Activated naive CD4-positive, alpha-beta T cell treated with anti-CD3 and anti-CD28 coated beads for 36 hours (primary cell): Measurements from ENCODE around the gene TNS2. TPM values are rescaled to one million over a fixed set of nuclear protein-coding genes. Genes with fewer than 3 reads are reported as not detected.
"Not testable (repeated sequence)": the region's sequence is repeated elsewhere in the genome, so short reads cannot be mapped to it uniquely, and the experiment has no call there.

Experiments
- CTCF ChIA-PET: fragments of 350-600 bp; sonication (Branson Sonifier 250); formaldehyde crosslinking; loops from one replicate; lab custom pipeline; 2021; ENCODE audit warnings: antibody characterized with exemption; lab: Charles Lee
- DNase-seq: peaks from one replicate; pipeline ENCODE4 v3.0.0-alpha.2; 2020
- H3K27ac Mint-ChIP-seq: one replicate; pipeline ENCODE4 v1.8.0; 2021; ENCODE audit warnings: mild to moderate bottlenecking, mixed read lengths
- H3K27me3 Mint-ChIP-seq: one replicate; pipeline ENCODE4 v1.8.0; 2021; ENCODE audit warnings: low read depth, mixed read lengths
- H3K36me3 Mint-ChIP-seq: one replicate; pipeline ENCODE4 v1.8.0; 2021; ENCODE audit warnings: low read depth, mixed read lengths
- H3K4me1 Mint-ChIP-seq: one replicate; pipeline ENCODE4 v1.8.0; 2021; ENCODE audit warnings: low read depth, mixed read lengths
- H3K4me3 Mint-ChIP-seq: one replicate; pipeline ENCODE4 v1.8.0; 2021; ENCODE audit warnings: mild to moderate bottlenecking, moderate library complexity, mixed read lengths
- H3K9me3 Mint-ChIP-seq: one replicate; pipeline ENCODE4 v1.8.0; 2021; ENCODE audit warnings: mixed read lengths
- intact Hi-C: fragments of 100-400 bp; cut with micrococcal nuclease; formaldehyde crosslinking; loops from one replicate; pipeline ENCODE4 v1.15.1; 2023
- total RNA-seq, 2 experiments: library from RNA; stranded (reverse); gene quantifications; one replicate each; pipeline ENCODE4 v1.2.3, GENCODE V29; 2021

TNS2 gene
- total RNA-seq, 2 experiments from 2014 or later: 0.37 to 0.67 TPM

DNA sequence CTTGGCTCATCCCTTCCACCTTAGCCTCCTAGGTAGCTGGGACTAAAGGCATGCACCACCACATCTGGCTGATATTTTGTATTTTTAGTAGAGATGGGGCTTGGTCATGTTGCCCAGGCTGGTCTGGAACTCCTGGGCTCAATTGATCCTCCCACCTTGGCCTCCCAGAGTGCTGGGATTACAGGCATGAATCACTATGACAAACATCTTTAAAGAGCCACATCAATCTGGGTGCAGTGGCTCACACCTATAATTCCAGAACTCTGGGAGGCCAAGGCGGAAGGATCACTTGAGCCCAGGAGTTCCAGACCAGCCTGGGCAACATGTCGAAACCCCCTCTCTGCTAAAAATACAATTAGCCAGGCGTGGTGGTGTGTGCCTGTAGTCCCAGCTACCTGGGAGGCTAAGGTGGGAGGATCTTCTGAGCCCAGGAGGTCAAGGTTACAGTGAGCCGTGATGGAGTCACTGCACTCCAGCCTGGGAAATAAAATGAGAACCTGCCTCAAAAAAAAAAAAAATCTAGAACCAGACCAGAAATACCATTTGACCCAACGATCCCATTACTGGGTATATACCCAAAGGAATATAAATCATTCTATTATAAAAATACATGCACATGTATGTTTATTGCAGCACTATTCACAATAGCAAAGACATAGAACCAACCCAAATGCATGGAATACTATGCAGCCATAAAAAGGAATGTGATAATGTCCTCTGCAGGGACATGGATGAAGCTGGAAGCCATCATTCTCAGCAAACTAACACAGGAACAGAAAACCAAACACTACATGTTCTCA is 45.1 kb downstream of the TNS2 start:
- H3K9me3 Mint-ChIP-seq, H3K36me3 Mint-ChIP-seq, H3K4me3 Mint-ChIP-seq, DNase-seq, H3K27me3 Mint-ChIP-seq, H3K27ac Mint-ChIP-seq: not testable (repeated sequence)
- CTCF ChIA-PET: interaction anchor here (1.0 to 4.6 kb wide), 3 partner anchors 11 to 31 kb away, joined by 3 to 22 read pairs (median 4); no protein-coding TSS in a partner anchor
- peaks cover 22% of the 10 kb centered on the region for H3K4me1 Mint-ChIP-seq
- intact Hi-C loops: loop anchor here (5.0 kb wide), 1 partner anchor 407 kb away; the partner anchor contains the start of gene TARBP2

DNA sequence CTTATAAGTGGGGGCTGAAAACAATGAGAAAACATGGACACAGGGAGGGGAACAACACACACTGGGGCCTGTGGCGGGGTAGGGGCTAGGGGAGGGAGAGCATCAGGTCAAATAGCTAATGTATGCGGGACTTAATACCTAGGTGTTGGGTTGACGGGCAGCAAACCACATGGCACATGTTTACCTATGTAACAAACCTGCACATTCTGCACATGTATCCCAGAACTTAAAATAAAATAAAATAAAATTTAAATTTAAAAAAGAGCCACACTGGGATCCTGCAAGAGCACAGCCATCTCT is 45.7 kb downstream of the TNS2 start:
- not testable (repeated sequence) for H3K4me3 Mint-ChIP-seq, H3K27me3 Mint-ChIP-seq, H3K36me3 Mint-ChIP-seq, DNase-seq, H3K27ac Mint-ChIP-seq, H3K9me3 Mint-ChIP-seq
- intact Hi-C loops: loop anchor here (5.0 kb wide), 1 partner anchor 407 kb away; the partner anchor contains the start of gene TARBP2
- CTCF ChIA-PET: interaction anchor here (0.9 to 4.6 kb wide), 3 partner anchors 11 to 30 kb away, joined by 3 to 22 read pairs (median 4); no protein-coding TSS in a partner anchor
- H3K4me1 Mint-ChIP-seq: peaks cover 22% of the 10 kb centered on the region

DNA sequence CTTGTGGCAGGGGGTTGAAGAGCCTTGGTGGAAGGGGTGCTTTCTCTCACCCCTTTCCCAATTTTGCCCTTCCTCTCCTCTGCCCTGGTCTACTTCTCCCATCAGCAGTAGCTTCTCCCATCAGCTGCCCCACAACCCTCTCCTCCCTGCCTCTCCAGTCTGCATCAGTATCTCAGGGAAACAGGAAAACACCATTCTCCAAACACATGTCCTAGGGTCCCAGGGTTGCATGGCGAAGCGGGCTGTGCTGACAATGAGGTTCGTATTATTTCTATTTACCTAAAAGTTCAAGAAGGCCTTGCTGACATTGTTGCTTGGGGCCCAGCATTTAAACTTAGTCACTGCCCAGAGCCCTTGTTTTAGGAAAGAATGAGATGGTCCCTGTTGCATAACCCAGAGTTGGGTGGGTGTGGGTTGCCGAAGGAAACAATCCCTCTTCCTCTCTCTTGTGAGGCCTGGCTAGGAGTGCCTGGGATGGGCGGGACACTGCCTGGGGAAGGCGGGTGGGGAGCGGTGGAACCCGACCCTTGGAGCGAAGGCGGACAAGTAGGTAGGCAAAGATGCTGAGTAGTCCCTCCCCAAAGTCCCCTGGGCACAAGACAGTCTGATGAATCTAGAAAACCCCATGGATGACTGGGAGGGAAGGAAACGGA is 46.4 kb downstream of the TNS2 start:
- H3K27ac Mint-ChIP-seq: no peak overlapping the region
- H3K4me1 Mint-ChIP-seq: peaks cover 22% of the 10 kb centered on the region
- intact Hi-C loops: loop anchor here (5.0 kb wide), 1 partner anchor 406 kb away; the partner anchor contains the start of gene TARBP2
- CTCF ChIA-PET: interaction anchor here (0.9 kb wide), 1 partner anchor 30 kb away, joined by 3 read pairs; no protein-coding TSS in a partner anchor
- peaks cover 6% of the 10 kb centered on the region for H3K27me3 Mint-ChIP-seq
- H3K4me3 Mint-ChIP-seq: no peak overlapping the region
- no peak for DNase-seq
- no peaks in the 10 kb centered on the region for H3K36me3 Mint-ChIP-seq
- H3K9me3 Mint-ChIP-seq: no peaks in the 10 kb centered on the region

DNA sequence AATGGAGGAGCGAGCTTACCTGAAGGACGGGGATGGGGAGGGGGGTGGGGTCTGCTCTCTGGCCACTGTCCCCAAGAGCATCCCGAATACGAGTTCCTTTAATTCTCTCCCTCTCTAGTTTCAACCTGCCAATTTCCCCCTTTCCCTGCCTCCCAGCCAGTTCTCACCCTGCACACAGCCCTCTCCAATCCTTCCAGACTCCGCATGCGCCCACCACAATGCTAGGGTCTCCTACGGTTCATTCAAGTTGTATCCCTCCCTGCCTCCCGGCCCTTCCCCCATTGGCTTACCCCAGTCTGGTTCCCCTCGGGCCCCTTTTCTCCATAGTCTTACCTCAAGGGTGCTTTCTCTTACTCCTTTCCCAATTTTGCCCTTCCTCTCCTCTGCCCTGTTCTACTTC is 46.9 kb downstream of the TNS2 start:
- Mint-ChIP-seq H3K9me3 (no peaks in the 10 kb centered on the region), H3K27ac (no peak overlapping the region), H3K4me1 (peaks cover 22% of the 10 kb centered on the region), H3K4me3 (peak overlapping the region; percentile 71), H3K27me3 (peaks cover 6% of the 10 kb centered on the region), H3K36me3 (no peaks in the 10 kb centered on the region)
- no peak for DNase-seq
- CTCF ChIA-PET: interaction anchor here (9.4 kb wide), 1 partner anchor 24 kb away, joined by 360 read pairs; the partner anchor contains the start of gene SPRYD3
- intact Hi-C loops: loop anchor here (5.0 kb wide), 1 partner anchor 406 kb away; the partner anchor contains the start of gene TARBP2

DNA sequence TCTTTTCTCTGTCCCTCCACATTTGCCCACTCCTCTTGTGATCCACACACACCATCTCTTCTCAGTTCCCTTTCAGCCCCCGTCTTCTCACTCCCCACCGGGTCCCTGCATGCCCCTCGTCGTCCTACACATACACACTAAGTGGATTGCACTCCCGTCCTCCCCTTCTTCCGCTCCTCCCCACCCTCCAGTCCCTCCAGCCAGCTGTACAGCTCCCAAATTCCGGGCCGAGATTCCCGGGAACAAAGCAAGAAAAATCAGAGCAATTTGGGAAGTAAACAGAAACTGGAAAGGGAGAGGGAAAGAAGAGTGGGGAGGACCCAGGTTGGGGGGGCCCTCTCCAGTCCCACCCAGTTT is 47.3 kb downstream of the TNS2 start:
- Mint-ChIP-seq H3K9me3 (no peaks in the 10 kb centered on the region), H3K4me1 (peaks cover 22% of the 10 kb centered on the region), H3K27me3 (peaks cover 6% of the 10 kb centered on the region), H3K27ac (no peak overlapping the region), H3K36me3 (no peaks in the 10 kb centered on the region), H3K4me3 (peak overlapping the region; percentile 71)
- DNase-seq: no peak
- CTCF ChIA-PET: interaction anchor here (9.4 kb wide), 1 partner anchor 25 kb away, joined by 360 read pairs; the partner anchor contains the start of gene SPRYD3
- intact Hi-C loops: loop anchor here (5.0 kb wide), 1 partner anchor 405 kb away; the partner anchor contains the start of gene TARBP2

DNA sequence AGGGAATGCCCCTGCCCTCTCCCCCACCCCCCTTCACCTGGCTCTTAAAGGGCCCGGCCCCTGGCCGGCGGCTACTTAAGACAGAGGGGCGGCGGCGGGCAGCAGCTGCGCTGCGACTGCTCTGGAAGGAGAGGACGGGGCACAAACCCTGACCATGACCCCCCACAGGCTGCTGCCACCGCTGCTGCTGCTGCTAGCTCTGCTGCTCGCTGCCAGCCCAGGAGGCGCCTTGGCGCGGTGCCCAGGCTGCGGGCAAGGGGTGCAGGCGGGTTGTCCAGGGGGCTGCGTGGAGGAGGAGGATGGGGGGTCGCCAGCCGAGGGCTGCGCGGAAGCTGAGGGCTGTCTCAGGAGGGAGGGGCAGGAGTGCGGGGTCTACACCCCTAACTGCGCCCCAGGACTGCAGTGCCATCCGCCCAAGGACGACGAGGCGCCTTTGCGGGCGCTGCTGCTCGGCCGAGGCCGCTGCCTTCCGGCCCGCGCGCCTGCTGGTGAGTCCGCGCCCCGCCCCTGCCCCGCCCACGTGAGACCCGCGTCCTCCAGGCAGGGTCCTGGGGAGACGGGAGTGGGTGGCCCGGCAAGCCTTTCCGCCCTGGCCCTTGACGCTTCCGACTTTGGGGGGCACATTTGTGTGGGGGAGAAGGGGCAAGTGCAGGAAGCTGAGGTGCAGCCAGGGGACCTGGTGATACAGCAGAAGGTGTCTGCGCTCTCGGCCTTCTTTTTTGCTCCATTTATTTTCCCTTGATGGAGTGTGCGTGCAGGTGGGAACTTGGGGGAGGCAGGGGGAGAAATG is 47.9 kb downstream of the TNS2 start, which contains the start of gene IGFBP6:
Gene IGFBP6, plus strand, starts transcription at position 104 of the 790 bp plus-strand sequence. Its CDS starts 51 bp downstream, at position 155.
- Mint-ChIP-seq H3K27ac (no peak within 1 kb of the TSS), H3K9me3 (no peaks in the 10 kb centered on the region), H3K36me3 (no peaks in the 10 kb centered on the region), H3K4me1 (peaks cover 27% of the 10 kb centered on the region), H3K4me3 (peak within 1 kb of the TSS; percentile 71), H3K27me3 (peaks cover 6% of the 10 kb centered on the region)
- CTCF ChIA-PET: interaction anchor here (0.7 to 9.4 kb wide), 8 partner anchors 12 to 213 kb away, joined by 3 to 360 read pairs (median 4); partner anchors contain the start of gene SPRYD3
- intact Hi-C loops: loop anchor here (5.0 kb wide), 1 partner anchor 405 kb away; the partner anchor contains the start of gene TARBP2
- DNase-seq: peak; percentile 68

DNA sequence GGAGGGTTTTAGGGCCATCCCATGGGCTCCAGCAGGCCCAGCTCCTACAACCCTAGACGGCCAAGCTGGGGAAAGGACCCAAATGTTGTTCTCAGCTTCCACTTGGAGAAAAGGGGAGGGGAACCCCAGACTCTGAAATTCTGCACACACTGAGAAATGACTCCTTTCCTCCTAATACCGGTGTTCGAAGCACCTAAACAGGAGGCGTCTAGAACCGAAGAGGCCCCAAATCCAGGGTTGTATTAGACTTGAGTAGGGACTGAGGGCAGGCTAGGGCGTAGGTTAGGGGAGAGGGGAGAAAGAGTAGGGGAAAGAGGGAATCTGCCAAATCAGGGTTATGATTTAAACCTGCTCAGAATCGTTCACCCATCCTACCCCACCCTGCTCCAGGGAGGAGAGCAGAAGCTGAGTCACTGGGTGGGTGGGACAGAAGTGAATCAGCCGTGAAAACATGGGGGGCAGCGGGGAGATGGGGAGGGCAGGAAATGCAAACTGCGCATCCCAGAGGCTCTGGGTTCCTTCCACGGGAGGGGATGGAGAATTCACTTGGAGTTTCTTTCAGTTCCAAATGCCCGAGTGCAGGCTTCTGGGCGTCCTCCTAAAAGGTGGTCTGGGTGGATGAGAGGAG is 48.6 kb downstream of the TNS2 start:
- peak; percentile 44 for DNase-seq
- H3K9me3 Mint-ChIP-seq: no peaks in the 10 kb centered on the region
- peaks cover 6% of the 10 kb centered on the region for H3K27me3 Mint-ChIP-seq
- H3K36me3 Mint-ChIP-seq: no peaks in the 10 kb centered on the region
- CTCF ChIA-PET: interaction anchor here (0.6 to 9.4 kb wide), 19 partner anchors 13 to 214 kb away, joined by 3 to 360 read pairs (median 4); partner anchors contain the start of gene SPRYD3
- intact Hi-C loops: loop anchor here (5.0 kb wide), 1 partner anchor 404 kb away; the partner anchor contains the start of gene TARBP2
- peaks cover 34% of the 10 kb centered on the region for H3K4me1 Mint-ChIP-seq
- H3K4me3 Mint-ChIP-seq: peak overlapping the region; percentile 67
- no peak overlapping the region for H3K27ac Mint-ChIP-seq

DNA sequence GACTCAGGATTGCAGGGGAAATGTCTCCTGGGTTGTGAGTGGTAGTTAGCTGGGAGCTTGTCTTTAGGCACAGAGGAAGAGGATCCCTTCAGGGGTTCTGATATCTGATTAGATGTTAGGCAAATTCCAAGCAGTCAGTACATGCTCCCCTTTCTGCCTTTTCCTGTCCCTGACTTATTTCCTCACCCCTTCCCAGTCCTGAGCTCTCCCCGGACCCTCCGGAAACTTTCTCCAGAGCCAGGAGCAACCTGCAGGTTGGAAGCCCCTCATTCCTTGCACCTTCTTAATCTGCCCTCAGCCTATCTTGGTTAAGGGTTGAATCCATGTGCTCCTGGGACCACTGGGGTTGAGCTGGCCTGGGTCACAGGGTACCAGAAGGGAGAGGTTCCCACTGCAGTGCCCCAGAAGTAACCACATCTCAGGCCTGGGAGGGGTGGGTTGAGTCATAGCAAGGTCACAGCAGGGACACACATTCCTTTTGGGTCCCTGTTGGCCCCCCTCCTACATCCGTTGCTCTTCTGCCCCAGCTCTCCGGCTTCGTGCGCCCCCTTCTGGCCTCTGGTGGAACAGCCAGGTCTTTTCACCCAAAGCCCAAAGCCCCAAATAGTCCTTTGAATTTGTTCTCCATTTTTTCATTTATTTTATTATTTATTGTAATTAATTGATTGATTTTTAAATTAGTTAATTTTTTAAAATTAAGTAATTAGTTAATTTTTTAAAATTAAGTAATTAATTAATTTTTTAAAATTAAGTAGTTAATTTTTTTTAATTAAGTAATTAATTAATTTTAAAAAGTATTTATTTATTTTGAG is 49.4 kb downstream of the TNS2 start:
- no peaks in the 10 kb centered on the region for H3K36me3 Mint-ChIP-seq
- H3K27me3 Mint-ChIP-seq: peaks cover 6% of the 10 kb centered on the region
- peak overlapping the region; percentile 44 for H3K4me3 Mint-ChIP-seq
- intact Hi-C loops: loop anchor here (1.0 to 5.0 kb wide), 3 partner anchors 20 to 403 kb away; partner anchors contain the start of genes SPRYD3 and TARBP2
- peak; percentile 95 for DNase-seq
- peaks cover 40% of the 10 kb centered on the region for H3K4me1 Mint-ChIP-seq
- no peak overlapping the region for H3K27ac Mint-ChIP-seq
- CTCF ChIA-PET: interaction anchor here (0.6 to 9.4 kb wide), 18 partner anchors 13 to 159 kb away, joined by 3 to 360 read pairs (median 4); partner anchors contain the start of gene SPRYD3
- H3K9me3 Mint-ChIP-seq: no peaks in the 10 kb centered on the region

DNA sequence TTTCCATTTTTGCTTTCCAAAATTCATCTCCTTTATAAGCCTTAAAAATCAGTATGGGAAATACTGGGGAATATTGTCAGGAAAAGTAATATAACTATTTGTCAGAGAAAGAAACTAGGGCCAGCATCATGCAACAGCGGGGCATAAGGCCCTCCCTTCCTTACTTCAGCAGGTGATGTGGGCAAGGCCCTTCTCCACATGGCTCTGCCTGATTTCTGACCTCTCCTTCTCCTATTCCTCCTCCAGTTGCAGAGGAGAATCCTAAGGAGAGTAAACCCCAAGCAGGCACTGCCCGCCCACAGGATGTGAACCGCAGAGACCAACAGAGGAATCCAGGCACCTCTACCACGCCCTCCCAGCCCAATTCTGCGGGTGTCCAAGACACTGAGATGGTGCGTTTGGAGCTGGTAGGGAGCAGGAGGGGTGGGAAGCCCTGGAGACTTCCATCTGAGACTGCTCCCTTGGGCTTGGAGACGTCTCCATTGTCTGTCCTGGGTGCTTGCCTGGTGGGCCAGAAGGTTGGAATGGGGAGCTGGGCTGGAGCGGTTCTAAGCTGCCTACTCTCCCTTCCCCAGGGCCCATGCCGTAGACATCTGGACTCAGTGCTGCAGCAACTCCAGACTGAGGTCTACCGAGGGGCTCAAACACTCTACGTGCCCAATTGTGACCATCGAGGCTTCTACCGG is 50.7 kb downstream of the TNS2 start:
- CTCF ChIA-PET: interaction anchor here (0.5 to 9.4 kb wide), 5 partner anchors 15 to 628 kb away, joined by 3 to 360 read pairs (median 6); partner anchors contain the start of gene SPRYD3
- no peak for DNase-seq
- Mint-ChIP-seq H3K36me3 (no peaks in the 10 kb centered on the region), H3K27me3 (peaks cover 6% of the 10 kb centered on the region), H3K27ac (no peak overlapping the region), H3K4me1 (peaks cover 40% of the 10 kb centered on the region), H3K9me3 (no peaks in the 10 kb centered on the region), H3K4me3 (no peak overlapping the region)
- intact Hi-C loops: no loop called here

DNA sequence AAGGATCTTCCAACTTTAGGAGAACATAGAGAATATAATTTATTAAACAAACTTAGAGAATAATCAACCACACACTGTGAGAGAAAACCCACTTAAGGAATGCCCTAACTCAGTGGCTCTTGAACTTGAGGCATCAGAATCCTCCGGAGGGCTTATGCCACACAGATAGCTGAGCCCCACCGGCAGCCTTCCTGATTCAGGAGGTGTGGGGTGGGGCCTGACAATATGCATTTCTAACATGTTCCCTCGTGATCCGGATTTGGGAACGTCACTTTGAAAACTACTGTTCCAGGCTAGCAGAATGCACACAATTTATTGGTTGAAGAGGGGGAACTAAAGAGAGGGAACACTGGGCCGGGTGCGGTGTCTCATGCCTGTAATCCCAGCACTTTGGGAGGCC is 51.4 kb downstream of the TNS2 start:
- Mint-ChIP-seq H3K27me3 (peaks cover 6% of the 10 kb centered on the region), H3K36me3 (no peaks in the 10 kb centered on the region), H3K4me3 (no peak overlapping the region), H3K27ac (no peak overlapping the region), H3K4me1 (peaks cover 40% of the 10 kb centered on the region), H3K9me3 (no peaks in the 10 kb centered on the region)
- intact Hi-C loops: no loop called here
- CTCF ChIA-PET: interaction anchor here (0.5 to 9.4 kb wide), 3 partner anchors 29 to 628 kb away, joined by 3 to 360 read pairs (median 9); partner anchors contain the start of gene SPRYD3
- no peak for DNase-seq
